ENCODE results near the gene DAG1. TPM values are rescaled to one million over a fixed set of nuclear protein-coding genes. Genes with fewer than 3 reads are reported as not detected.

Gene DAG1
- total RNA-seq, 2 donors from 2014 or later, result 90.8 to 92.8 TPM

GRCh38 chr3:49570028-49570654 is 100.1 kb downstream of the DAG1 start:
- intact Hi-C loops (cut with DNase I), result loop anchor here in 1 of 2 donors (10.0 kb wide), 1 partner anchor 75 kb away; no protein-coding TSS in a partner anchor
- no peak for DNase-seq (ENCODE audit: low spot score)

- intact Hi-C loops (cut with DNase I), result no loop called here
- no peak for DNase-seq (ENCODE audit: low spot score)
Measured at GRCh38 chr3:49582177-49582576, 112.1 kb downstream of the DAG1 start.

Other genes with a start within 250 kb of the DAG1 start
- gene C3orf62, start 193.0 kb upstream of the DAG1 start, total RNA-seq, result 1 to 10 TPM; 2.6 to 3.3 TPM
- 10 to 100 TPM; 49.0 to 54.6 TPM for gene USP4, start 130.2 kb upstream of the DAG1 start, total RNA-seq
- gene GPX1, start 111.9 kb upstream of the DAG1 start, total RNA-seq, result 100 to 1,000 TPM; 212 to 242 TPM
- 100 to 1,000 TPM; 530 to 640 TPM for gene RHOA, start 58.3 kb upstream of the DAG1 start, total RNA-seq
- 10 to 100 TPM; 20.8 to 33.6 TPM for gene TCTA, start 57.8 kb upstream of the DAG1 start, total RNA-seq
- 1 to 10 TPM; 1.0 to 6.1 TPM for gene AMT, start 47.8 kb upstream of the DAG1 start, total RNA-seq
- gene NICN1, start 40.9 kb upstream of the DAG1 start, total RNA-seq, result 10 to 100 TPM in 1 of 2 donors, 1 to 10 TPM in 1; 7.3 to 12.5 TPM
- gene BSN, start 84.2 kb downstream of the DAG1 start, total RNA-seq, result under 1 TPM; 0.42 to 0.48 TPM
- 10 to 100 TPM; 51.8 to 52.5 TPM for gene APEH, start 204.1 kb downstream of the DAG1 start, total RNA-seq
- 1 to 10 TPM; 3.0 to 9.1 TPM for gene MST1, start 219.2 kb downstream of the DAG1 start, total RNA-seq
- gene RNF123, start 219.3 kb downstream of the DAG1 start, total RNA-seq, result 10 to 100 TPM; 28.3 to 29.5 TPM
- not detected for gene AMIGO3, start 249.4 kb downstream of the DAG1 start, total RNA-seq